RCC 7860 (cell line): Measurements from ENCODE around the gene ZNF773.
"Not testable (repeated sequence)": the region's sequence is repeated elsewhere in the genome, so short reads cannot be mapped to it uniquely, and the experiment has no call there.

Experiments used
- DNase-seq: peaks from one replicate; pipeline ENCODE4 v3.0.0-alpha.2; 2015; ENCODE audit warnings: low spot score
- FAIRE-seq: peaks from 2 replicates; lab custom pipeline; 2012; peaks lifted over from hg19 to GRCh38; lab: Jason Lieb, UNC

Gene ZNF773

GRCh38 chr19:57499680-57500395 lies at the start of gene ZNF773:
Gene ZNF773, plus strand, starts transcription at chr19:57499938. Its CDS starts 143 bp downstream, at chr19:57500081.
- peak; percentile 47 for FAIRE-seq
- DNase-seq: peak; percentile 76

DNA sequence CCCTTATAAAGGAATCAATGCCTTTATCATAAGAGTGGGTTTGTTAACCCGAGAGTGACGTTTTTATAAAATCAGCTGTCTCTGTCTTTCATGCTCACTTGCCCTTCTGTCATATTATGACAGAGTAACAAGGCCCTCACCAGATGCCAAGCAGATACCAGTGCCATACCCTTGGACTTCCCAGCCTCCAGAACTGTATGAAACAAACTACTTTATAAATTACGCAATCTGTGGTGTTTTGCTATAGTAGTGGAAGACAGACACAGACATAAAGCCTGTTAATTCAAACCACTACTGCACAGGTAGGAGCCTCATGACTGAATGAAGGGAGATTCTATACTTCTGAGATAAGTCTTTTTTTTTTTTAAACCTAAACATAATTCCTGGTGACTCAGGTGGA lies 47.4 kb upstream of the ZNF773 start:
- no peak for DNase-seq
- no peak for FAIRE-seq

DNA sequence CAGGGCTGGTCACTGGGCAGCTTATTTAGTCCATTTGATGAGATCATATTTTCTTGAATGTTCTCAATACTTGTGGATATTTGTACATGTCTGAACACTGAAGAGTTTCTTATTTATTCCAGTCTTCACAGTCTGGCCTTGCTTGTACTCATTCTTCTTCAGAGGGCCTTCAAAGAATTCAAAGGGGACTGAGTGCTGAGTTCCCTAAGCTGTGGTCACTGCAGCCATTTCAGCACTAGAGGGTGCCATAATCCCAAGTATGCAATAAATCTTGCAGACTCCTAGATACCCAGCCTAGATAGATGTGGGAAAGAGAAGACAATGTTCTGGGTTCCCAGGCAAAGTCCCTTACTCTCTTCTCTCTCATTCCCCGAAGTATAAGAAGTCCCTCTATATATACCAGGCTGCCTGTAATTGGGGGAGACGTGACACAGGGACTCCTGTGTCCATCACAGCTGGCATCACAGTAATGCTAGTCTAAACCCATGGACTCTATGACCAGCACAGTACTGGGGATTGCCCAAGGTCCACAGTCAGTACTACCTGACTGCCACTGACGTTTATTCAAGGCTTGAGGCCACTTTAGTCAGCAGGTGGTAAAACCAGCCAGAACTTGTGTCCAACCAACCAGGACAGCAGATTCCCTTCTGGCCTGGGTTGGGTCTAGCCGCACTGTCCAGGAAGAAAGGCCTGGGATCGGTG lies 33.9 kb upstream of the ZNF773 start:
- DNase-seq (peak; percentile 7), FAIRE-seq (no peak)

GRCh38 chr19:57466489-57466888 lies 33.2 kb upstream of the ZNF773 start:
- FAIRE-seq (no peak), DNase-seq (no peak)

GRCh38 chr19:57473646-57474045 lies 26.1 kb upstream of the ZNF773 start:
- FAIRE-seq (no peak), DNase-seq (no peak)

DNA sequence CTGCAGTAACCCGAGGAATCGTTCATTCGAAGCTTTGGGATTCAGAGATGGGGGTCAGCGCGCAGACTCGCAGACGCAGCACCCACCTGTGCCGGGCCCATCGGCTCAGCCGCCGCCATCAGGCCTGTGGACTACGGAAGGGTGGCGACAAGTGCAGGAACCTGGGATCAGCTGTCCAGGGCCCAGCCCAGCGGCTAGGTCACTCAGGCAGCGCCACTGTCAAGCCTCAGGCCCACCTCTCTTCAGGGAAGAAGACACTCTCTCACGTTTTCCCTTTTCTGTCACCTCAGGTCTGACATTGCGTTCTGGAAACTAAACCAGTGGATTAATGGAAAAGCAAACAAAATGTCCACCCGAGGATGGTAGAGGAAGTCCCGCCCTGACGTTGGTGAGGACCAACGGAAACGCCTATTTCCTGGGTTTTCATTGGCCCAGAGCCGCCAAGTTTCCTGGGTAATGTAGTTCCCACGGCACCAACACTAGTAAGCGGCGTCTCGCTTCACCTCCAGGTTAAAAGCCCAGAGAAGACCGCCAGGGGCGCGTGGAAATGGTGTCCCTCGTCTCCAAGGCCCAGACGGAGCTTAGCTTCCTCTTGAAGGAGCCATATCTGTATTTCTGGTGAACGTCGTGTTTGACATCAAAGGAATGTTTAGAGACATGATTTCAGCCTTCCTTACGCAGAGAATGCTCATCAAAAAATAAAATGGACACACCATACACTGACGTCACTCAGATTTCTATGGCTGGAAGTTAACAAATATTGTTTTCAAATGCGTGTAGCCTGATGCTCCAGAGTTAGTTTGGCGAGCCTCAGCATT lies 22.3 kb upstream of the ZNF773 start, which contains the start of gene ZNF772:
Gene ZNF772, minus strand, starts transcription at position 376 of the 818 bp plus-strand sequence. Its CDS starts 257 bp downstream, at position 119.
- FAIRE-seq (peak; percentile 57), DNase-seq (peak; percentile 69)

DNA sequence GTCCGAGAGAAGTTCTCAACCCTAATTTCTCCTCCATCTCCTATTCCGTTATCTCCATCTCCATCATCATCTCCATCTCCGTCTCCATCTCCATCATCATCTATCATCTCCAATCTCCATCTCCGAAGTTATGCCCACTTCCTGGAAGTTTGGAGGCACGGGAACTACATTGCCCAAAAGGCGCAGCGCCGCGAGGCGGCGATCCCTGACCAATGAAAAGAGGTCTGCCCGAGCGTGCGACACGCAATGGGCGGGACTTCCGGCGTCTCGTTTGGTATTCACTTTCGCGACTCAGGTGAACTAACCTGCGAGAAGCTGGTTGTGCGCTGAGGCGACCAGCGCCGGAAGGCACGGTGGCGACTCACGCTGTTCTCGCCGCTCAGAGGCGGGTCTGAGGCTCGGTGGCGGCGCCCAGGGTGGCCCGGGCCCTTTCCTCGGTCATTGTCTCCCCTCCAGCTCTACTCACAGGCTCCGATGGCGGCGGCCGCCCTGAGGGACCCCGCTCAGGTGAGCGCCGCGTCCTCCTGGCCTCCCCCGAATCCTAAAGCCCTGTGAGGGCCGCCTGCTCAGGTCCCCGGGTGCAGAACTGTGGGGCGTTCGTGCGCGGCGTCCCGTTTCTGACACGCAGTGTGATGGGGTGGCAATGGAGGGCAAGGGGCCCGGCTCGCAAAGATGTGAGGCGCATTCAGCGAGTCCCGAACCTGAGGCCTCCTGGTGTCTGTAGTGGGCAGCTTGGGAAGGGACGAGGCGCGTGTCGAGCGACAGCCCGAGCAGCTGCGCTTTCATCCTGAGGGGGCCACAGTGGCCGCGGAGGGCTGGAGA lies 12.1 kb upstream of the ZNF773 start, which contains the start of gene ZNF419:
Gene ZNF419, plus strand, starts transcription at position 274 of the 822 bp plus-strand sequence. Its CDS starts 201 bp downstream, at position 475.
- FAIRE-seq (peak; percentile 70), DNase-seq (peak; percentile 61)

- DNase-seq, FAIRE-seq: not testable (repeated sequence)
Measured at GRCh38 chr19:57488299-57488644, 11.5 kb upstream of the ZNF773 start.

- DNase-seq, FAIRE-seq: not testable (repeated sequence)
Measured at GRCh38 chr19:57499332-57499679, 432 bp upstream of the ZNF773 start.

DNA sequence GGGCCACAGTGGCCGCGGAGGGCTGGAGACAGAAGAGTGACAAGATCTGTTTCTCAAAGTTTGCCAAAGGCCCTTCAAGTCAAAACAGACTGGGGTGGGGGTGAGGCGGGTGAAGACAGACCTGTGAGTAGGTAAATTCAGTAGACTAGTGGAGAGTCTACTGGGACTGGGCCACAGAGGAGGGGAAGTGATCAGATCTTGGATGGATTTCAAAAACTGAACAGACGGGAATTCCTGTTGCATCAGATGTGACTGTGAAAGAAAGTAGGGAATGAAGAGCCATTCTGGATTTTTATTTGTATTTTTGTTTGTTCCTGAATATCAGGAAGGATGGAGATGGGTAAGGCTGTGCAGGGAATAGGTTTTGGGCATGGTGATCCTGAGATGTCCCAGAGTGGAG lies 662 bp downstream of the ZNF773 start:
- FAIRE-seq, DNase-seq: not testable (repeated sequence)

- no peak for DNase-seq
Measured at GRCh38 chr19:57506163-57506562, 6.4 kb downstream of the ZNF773 start.

GRCh38 chr19:57511484-57511883 lies 11.7 kb downstream of the ZNF773 start:
- no peak for FAIRE-seq

More at GRCh38 chr19:57506163-57506562, 6.4 kb downstream of the ZNF773 start:
- FAIRE-seq: no peak

DNA sequence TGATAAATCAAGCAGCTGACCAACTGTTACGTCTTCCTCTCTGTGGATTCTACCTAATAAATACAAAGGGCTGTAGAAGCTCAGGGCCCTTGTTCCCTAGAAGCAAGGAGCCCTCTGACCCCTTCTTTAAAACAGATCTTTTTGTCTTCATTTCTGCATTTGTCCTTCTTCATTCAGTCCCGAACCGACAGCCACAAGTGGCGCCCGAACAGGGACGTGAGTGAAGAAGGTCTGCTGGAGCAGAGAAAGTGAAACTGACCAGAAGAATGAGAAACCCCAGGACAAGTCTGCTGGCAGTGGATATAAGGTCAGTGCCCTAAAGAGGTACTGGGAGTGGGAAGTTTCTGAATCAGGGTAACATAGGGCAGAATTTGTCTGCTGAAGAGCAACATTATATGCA lies 13.1 kb downstream of the ZNF773 start:
- no peak for FAIRE-seq
- no peak for DNase-seq

More at GRCh38 chr19:57511484-57511883, 11.7 kb downstream of the ZNF773 start:
- no peak for DNase-seq

- FAIRE-seq: no peak
Measured at GRCh38 chr19:57515255-57515654, 15.5 kb downstream of the ZNF773 start.

DNA sequence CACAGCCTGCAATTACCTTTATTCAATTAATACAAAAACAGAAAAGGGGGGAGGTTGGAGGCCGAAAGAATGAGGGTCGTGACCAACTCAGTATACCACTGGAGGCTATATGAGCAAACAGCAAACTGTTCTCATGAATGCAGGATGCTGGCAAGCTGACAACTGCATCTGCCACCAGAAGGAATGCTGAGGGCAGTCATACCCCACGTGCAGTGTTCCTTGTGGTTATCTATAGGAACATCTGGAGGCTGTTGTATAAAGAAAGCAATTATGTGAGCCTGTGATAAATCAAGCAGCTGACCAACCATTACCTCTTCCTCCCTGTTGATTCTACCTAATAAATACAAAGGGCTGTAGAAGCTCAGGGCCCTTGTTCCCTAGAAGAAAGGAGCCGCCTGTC lies 18.3 kb downstream of the ZNF773 start:
- not testable (repeated sequence) for FAIRE-seq, DNase-seq

More at GRCh38 chr19:57515255-57515654, 15.5 kb downstream of the ZNF773 start:
- no peak for DNase-seq

DNA sequence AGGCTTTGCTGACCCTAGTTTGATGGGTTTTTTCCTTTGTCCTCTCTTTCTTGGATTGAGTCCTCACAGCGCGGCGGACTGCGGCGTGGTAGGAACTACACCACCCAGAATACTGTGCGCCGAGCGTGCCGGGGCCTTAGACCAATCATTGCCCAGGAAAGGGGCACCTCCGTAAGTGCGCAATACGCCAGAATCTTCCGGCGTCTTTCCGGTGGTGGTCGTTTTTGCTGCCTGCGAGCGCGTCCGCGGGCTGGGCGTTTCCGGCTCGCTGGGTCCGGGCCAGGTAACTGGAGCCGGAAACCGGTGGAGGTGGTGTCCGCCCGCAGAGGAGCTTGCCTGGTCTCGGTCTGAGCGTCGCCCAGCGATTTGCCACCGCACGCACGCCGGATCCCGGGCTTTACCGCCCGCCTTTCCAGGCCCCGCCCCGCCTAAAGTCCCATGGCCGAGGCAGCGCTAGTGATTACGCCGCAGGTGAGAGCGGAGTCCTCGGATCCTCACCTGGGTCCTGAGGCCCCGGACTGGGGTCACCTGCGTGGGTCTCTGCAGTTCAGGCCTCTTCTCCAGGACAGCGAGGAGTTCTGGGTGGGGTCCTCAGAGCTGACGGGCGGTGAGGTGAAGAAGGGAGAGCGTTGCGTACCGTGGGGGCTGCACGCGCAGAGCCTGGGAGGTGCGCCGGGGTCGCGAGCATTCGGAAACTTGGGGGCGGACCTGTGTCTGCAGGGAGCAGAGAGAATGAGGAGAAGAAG lies 27.6 kb downstream of the ZNF773 start, which contains the start of gene ZNF549:
Gene ZNF549, plus strand, starts transcription at position 221 of the 746 bp plus-strand sequence. Its CDS starts 218 bp downstream, at position 439.
- FAIRE-seq: peak; percentile 63
- peak; percentile 74 for DNase-seq

- FAIRE-seq: no peak
- no peak for DNase-seq
Measured at GRCh38 chr19:57537953-57538547, 38.3 kb downstream of the ZNF773 start.

GRCh38 chr19:57546513-57546912 lies 46.8 kb downstream of the ZNF773 start:
- FAIRE-seq: no peak

DNA sequence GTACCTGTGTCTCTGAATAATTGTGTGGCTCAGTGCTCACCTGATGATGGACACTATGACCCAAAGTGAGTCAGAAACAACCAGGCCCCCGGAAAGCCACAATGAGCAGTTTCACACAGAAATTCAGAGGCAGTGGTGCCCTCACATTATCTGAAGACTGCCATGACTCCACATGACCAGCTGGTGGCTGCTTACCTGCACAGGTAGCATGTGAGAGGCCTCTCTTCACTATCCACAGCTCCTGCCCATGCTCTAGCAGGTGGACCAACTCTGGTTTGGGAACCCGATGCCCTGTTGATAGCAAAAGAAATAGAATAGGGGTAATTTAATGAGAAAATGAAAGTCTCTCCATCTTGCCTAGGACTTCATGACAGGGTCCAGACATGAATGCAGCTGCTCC lies 52.7 kb downstream of the ZNF773 start:
- no peak for FAIRE-seq
- DNase-seq: no peak

More at GRCh38 chr19:57546513-57546912, 46.8 kb downstream of the ZNF773 start:
- no peak for DNase-seq
